ENCODE measurements around the gene PSORS1C2.
"Not testable (repeated sequence)": the region's sequence is repeated elsewhere in the genome, so short reads cannot be mapped to it uniquely, and the experiment has no call there.

The PSORS1C2 gene

GRCh38 chr6:31183287-31183686, 44.4 kb upstream of the PSORS1C2 start:
- H3K9me3 ChIP-seq (ENCODE audit: insufficient read depth, low read length); H3K27me3 ChIP-seq (ENCODE audit: low read length); H3K9me2 ChIP-seq (replicated peaks; ENCODE audit: insufficient read depth, low read length); H4K20me1 ChIP-seq (ENCODE audit: low read depth, low read length); H3K36me3 ChIP-seq (ENCODE audit: low read length); H3K4me3 ChIP-seq (ENCODE audit: insufficient read depth, low read length, poor library complexity, severe bottlenecking); H3K9ac ChIP-seq (ENCODE audit: low read length); H3K27ac ChIP-seq (ENCODE audit: low read depth, low read length); H2AFZ ChIP-seq (ENCODE audit: low read depth, low read length, severe bottlenecking): not testable (repeated sequence)
- peak overlapping the region; percentile 14 for H3K4me2 ChIP-seq (ENCODE audit: low read depth, low read length, poor library complexity, severe bottlenecking)
- H3K79me2 ChIP-seq (ENCODE audit: insufficient read depth, low read length) = peaks cover 25% of the 10 kb centered on the region
- peaks cover 15% of the 10 kb centered on the region for H3F3A ChIP-seq (ENCODE audit: insufficient read depth)

GRCh38 chr6:31180500-31180899, 41.6 kb upstream of the PSORS1C2 start:
- no peaks in the 10 kb centered on the region for H3K9me3 ChIP-seq (ENCODE audit: insufficient read depth, low read length)
- H3K36me3 ChIP-seq (ENCODE audit: low read length) = no peaks in the 10 kb centered on the region
- H3F3A ChIP-seq (ENCODE audit: insufficient read depth) = no peaks in the 10 kb centered on the region; the same call in 1 of the 2 replicates
- no peaks in the 10 kb centered on the region for H4K20me1 ChIP-seq (ENCODE audit: low read depth, low read length)
- no peaks in the 10 kb centered on the region for H3K27me3 ChIP-seq (ENCODE audit: low read length)
- peak overlapping the region; percentile 65 for H3K4me2 ChIP-seq (ENCODE audit: low read depth, low read length, poor library complexity, severe bottlenecking)
- H3K27ac ChIP-seq (ENCODE audit: low read depth, low read length) = no peak overlapping the region
- H3K9ac ChIP-seq (ENCODE audit: low read length) = peak overlapping the region; percentile 60
- peak overlapping the region; percentile 58 for H2AFZ ChIP-seq (ENCODE audit: low read depth, low read length, severe bottlenecking)
- peaks cover 23% of the 10 kb centered on the region for H3K79me2 ChIP-seq (ENCODE audit: insufficient read depth, low read length)
- TF ChIP-seq EZH2phosphoT487 (conservative IDR thresholded peaks at IDR 0.05; ENCODE audit: low read length) = no peak
- no peak for TF ChIP-seq CTCF (IDR thresholded peaks at IDR 0.05; ENCODE audit: insufficient read depth, low read length, poor library complexity, severe bottlenecking)
- no peaks in the 10 kb centered on the region for H3K9me2 ChIP-seq (replicated peaks; ENCODE audit: insufficient read depth, low read length)
- peak overlapping the region; percentile 61 for H3K4me3 ChIP-seq (ENCODE audit: insufficient read depth, low read length, poor library complexity, severe bottlenecking)

- peak overlapping the region; percentile 65 for H3K4me2 ChIP-seq (ENCODE audit: low read depth, low read length, poor library complexity, severe bottlenecking)
- H3K9me3 ChIP-seq (ENCODE audit: insufficient read depth, low read length) = no peaks in the 10 kb centered on the region
- H3K27me3 ChIP-seq (ENCODE audit: low read length) = no peaks in the 10 kb centered on the region
- H2AFZ ChIP-seq (ENCODE audit: low read depth, low read length, severe bottlenecking) = peak overlapping the region; percentile 58
- no peak overlapping the region for H3K27ac ChIP-seq (ENCODE audit: low read depth, low read length)
- H3K9ac ChIP-seq (ENCODE audit: low read length) = peak overlapping the region; percentile 60
- no peak for TF ChIP-seq EZH2phosphoT487 (conservative IDR thresholded peaks at IDR 0.05; ENCODE audit: low read length)
- TF ChIP-seq CTCF (IDR thresholded peaks at IDR 0.05; ENCODE audit: insufficient read depth, low read length, poor library complexity, severe bottlenecking) = no peak
- no peaks in the 10 kb centered on the region for H3K36me3 ChIP-seq (ENCODE audit: low read length)
- H3K9me2 ChIP-seq (replicated peaks; ENCODE audit: insufficient read depth, low read length) = no peaks in the 10 kb centered on the region
- H4K20me1 ChIP-seq (ENCODE audit: low read depth, low read length) = no peaks in the 10 kb centered on the region
- peak overlapping the region; percentile 61 for H3K4me3 ChIP-seq (ENCODE audit: insufficient read depth, low read length, poor library complexity, severe bottlenecking)
- H3F3A ChIP-seq (ENCODE audit: insufficient read depth) = no peaks in the 10 kb centered on the region; the same call in 1 of the 2 replicates
- H3K79me2 ChIP-seq (ENCODE audit: insufficient read depth, low read length) = peaks cover 17% of the 10 kb centered on the region
Measured at GRCh38 chr6:31179896-31180295, 41.0 kb upstream of the PSORS1C2 start.

- Histone ChIP-seq H2AFZ (ENCODE audit: low read depth, low read length, severe bottlenecking) (no peak overlapping the region), H3K9me3 (ENCODE audit: insufficient read depth, low read length) (no peaks in the 10 kb centered on the region), H3K27ac (ENCODE audit: low read depth, low read length) (no peak overlapping the region), H3F3A (ENCODE audit: insufficient read depth) (no peaks in the 10 kb centered on the region), H3K4me2 (ENCODE audit: low read depth, low read length, poor library complexity, severe bottlenecking) (peak overlapping the region; percentile 1), H3K79me2 (ENCODE audit: insufficient read depth, low read length) (peaks cover 14% of the 10 kb centered on the region; the same call in 1 of the 2 replicates), H3K9ac (ENCODE audit: low read length) (no peak overlapping the region), H3K27me3 (ENCODE audit: low read length) (no peaks in the 10 kb centered on the region), H3K4me3 (ENCODE audit: insufficient read depth, low read length, poor library complexity, severe bottlenecking) (no peak overlapping the region), H3K9me2 (replicated peaks; ENCODE audit: insufficient read depth, low read length) (no peaks in the 10 kb centered on the region), H4K20me1 (ENCODE audit: low read depth, low read length) (no peaks in the 10 kb centered on the region), H3K36me3 (ENCODE audit: low read length) (no peaks in the 10 kb centered on the region)
- no peak for TF ChIP-seq EZH2phosphoT487 (conservative IDR thresholded peaks at IDR 0.05; ENCODE audit: low read length)
- TF ChIP-seq CTCF (IDR thresholded peaks at IDR 0.05; ENCODE audit: insufficient read depth, low read length, poor library complexity, severe bottlenecking) = no peak
Measured at GRCh38 chr6:31179042-31179386, 40.1 kb upstream of the PSORS1C2 start.

Measured in SU-DHL-6 (cell line).